HG03196 (cell line): Measurements from ENCODE around the gene RBFA.
"Not testable (repeated sequence)": the region's sequence is repeated elsewhere in the genome, so short reads cannot be mapped to it uniquely, and the experiment has no call there.

ENCODE experiments used
- ATAC-seq: cut with Tn5 transposase; IDR thresholded peaks from one replicate; pipeline ENCODE4 v1.9.1; 2021; ENCODE audit not compliant: unreplicated experiment

The RBFA gene

DNA sequence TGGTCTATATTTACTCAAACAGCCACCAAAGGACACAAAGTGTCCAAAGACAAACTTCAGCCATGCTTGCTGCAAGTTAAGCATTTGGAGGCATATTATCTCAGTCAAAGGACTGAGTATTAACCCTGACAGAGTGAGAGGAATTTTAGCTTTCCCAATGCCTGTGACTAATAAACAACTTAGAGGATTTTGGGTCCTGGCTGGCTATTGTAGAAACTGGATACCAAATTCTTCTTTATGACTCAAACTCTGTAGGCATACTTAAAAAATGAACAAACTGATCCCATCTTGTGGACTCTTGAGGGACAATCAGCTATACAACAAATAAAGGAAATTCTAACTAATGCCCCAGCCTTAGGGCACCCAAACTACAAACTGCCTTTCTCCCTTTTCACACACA is 6.5 kb upstream of the RBFA start:
- not testable (repeated sequence) for ATAC-seq

DNA sequence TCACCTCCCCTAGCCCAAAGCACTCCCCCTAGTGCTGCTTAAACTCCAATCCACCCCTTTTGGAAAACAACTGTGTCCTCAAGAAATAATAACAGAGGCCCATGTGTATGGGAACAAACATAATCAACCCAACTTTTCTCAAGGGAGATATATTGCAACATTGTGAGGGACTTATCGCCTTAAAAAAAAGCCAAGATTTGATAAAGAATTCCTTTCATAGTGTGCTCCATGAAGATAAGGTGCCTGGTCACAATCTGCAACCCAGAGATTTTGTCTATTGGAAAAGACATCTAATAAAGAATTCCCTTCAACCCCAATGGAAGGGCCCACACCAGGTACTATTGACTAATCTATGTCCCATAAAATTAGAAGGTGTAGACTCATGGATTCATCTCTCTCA is 4.5 kb upstream of the RBFA start:
- ATAC-seq: no peak

DNA sequence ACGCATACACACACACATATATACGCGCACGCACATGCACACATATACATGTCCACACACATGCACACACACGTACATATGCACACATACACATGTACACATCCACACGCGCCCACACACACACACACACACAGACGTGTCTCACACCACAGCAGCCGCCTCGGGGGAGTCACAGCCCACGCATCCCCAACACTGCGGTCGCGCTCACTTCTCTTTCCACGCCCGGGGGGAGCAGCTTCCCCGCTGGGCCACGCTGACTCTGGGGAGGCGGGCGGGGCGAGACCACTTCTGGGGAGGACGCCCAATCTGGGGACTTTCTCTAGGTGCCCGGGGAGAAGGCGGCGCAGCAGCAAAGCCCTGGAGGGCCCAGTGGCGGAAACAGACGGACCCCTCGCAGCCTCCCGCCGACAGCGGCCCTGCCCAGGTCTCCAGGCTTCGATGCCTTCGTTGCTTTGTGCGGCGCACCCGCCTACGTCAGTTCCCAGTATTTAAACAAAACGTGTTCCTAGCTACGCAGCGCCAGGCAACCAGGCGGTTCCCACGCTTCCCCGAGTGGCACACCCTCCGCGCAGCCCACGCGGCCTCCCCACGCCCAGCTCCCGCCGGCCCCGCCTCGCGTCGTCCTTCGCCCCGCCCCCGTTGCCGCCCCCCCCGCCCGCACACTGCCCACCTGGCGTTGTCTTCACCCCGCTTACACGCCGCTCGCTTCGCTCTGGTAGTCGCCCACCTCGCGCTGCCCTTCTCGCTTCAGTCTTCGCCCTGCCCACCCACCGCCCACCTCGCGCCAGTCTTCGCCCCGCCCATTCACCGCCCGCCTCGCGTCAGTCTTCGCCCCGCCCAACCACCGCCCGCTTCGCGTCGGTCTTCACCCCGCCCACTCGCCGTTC is 810 bp upstream of the RBFA start:
- peak; percentile 52 for ATAC-seq

- ATAC-seq: no peak
Observed at GRCh38 chr18:80034852-80035406, 695 bp downstream of the RBFA start.

GRCh38 chr18:80035997-80036396 is 1.8 kb downstream of the RBFA start:
- ATAC-seq: no peak

- no peak for ATAC-seq
Observed at GRCh38 chr18:80037300-80037699, 3.1 kb downstream of the RBFA start.

- no peak for ATAC-seq
Observed at GRCh38 chr18:80037869-80038630, 3.8 kb downstream of the RBFA start.

DNA sequence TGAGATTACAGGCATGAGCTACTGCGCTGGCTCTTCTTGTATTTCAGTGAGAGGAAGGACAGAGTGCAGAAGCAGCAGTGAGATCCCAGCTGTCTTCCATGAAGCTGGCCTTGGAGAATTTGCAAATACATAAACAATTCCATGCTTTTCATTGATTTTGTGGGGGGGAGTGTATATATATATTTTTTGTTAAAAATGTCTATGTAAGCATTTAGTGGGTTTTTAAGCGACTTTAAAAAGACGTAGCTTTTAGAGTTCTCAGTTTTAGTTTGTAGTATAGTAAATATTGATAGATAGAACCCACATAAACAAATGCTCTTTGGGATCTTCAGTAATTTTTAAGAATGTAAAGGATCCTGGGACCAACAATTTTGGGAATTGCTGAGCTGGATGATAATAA is 6.3 kb downstream of the RBFA start:
- ATAC-seq: no peak

DNA sequence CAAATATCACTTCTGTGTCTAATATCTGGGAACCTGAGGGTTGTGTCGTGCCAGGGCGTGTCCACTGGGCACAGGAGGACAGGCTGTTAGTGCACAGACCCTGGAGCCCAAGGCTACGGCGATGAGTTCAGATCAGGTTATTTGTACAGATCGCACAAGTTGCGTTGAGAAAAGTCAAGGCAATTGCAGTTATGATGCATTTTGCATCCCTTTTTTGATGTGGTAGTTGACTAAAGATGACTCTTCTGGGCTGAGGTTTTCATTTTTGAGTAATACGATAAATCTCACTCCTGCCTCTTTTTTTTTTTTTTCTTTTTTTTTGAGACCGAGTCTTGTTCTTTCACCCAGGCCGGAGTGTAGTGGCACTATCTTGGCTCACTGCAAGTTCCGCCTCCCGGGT is 7.2 kb downstream of the RBFA start:
- ATAC-seq: no peak

- no peak for ATAC-seq
Observed at GRCh38 chr18:80042785-80043184, 8.6 kb downstream of the RBFA start.

DNA sequence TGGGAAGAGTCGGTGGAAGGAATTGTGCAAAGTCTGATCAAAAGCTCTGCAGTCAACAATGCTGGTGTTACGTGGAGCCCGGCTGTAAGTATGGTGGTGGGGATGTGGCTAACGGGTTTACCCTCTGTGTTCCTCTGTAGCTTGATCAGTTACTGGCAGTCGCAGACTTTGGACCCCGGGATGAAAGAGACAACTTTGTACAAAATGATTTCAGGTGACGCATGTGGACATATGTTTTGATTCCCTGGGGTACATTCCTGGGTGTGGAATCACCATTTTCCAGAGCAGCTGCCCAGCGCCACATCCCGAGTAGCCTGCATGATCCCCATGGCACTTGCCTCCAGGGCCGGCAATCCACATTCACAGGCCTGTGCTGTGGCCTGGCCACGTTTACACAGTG is 9.8 kb downstream of the RBFA start:
- ATAC-seq: no peak

GRCh38 chr18:80046011-80046410 is 11.8 kb downstream of the RBFA start:
- no peak for ATAC-seq

GRCh38 chr18:80046431-80046830 is 12.2 kb downstream of the RBFA start:
- ATAC-seq: no peak

GRCh38 chr18:80046961-80047541 is 12.8 kb downstream of the RBFA start:
- ATAC-seq: no peak

DNA sequence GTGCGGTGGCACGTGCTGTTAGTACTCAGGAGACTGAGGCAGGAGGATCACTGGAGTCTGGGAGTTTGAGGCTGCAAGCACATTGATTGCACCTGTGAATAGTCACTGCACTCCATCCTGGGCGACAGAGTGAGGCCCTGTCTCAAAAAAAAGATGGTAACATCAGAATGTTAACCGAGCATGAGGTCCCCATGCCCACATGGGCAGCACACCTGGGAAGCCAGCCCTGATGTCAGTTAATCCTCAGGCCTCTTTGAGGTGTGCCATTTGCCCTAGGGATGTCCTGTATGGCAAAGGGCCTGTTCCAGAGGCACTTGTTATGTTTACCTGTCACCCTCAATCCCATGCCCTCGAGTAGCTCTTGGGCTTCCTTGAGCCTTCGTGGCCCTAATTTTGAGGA is 16.6 kb downstream of the RBFA start:
- ATAC-seq: no peak

DNA sequence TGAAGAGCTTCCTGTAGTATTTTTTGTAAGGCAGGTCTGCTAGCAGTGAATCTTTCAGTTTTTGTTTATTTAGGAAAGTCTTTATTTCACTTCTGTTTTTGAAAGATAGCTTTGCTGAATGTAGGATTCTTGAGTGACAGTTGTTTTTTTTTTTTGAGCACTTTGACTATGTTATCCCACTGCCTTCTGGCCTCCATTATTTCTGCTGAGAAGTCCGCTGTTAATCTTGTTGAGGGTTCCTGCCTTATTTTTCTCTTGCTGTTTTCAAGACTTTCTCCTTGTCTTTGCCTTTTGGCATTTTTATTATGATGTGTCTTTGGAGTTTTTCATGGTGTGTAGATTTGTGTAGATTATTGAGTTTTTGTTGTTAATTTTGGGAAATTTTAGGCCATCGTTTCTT is 21.9 kb downstream of the RBFA start:
- ATAC-seq: no peak

GRCh38 chr18:80059945-80060344 is 25.7 kb downstream of the RBFA start:
- no peak for ATAC-seq

GRCh38 chr18:80065705-80066104 is 31.5 kb downstream of the RBFA start:
- ATAC-seq: no peak

GRCh38 chr18:80067321-80067720 is 33.1 kb downstream of the RBFA start:
- ATAC-seq: no peak

GRCh38 chr18:80067897-80068296 is 33.7 kb downstream of the RBFA start:
- ATAC-seq: no peak

DNA sequence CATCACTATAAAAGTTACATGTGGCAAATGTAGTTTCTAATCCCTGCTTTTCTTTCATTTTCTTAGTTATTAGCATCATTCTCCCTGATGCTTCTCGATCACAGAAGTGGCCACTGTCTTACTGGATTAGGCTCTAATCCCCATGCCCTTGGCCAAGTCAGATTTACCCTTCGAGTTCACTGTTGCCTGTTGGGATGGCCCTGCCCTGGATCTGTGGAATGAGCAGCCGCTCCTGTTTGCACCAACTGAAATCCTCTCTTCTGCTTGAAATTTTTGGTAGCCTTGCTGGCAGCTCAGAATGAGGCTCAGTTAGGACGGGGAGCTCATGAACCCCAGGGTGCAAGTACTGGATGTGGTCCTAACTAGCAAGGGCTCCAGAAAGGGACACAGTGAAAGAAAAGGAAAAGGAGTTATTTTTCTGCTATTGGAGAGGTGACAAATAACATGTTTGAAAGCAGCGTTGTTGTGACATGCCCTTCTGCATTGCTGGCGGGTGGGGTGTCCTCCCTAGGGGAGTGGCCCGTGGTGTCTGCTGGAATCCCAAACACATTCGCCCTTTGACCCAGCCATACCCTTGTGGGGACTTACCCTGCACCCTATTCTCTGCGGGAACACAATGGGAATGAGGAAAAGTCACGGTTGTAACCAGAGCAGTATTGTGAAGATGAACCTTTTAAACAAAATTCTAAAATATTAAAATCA is 34.5 kb downstream of the RBFA start:
- no peak for ATAC-seq
